T-helper 1 cell treated with Interleukin-12 subunit alpha and Interleukin-12 subunit beta and Interleukin-4 antibody, amounts not matched to agents 30 μg/mL and 1 μg/mL, for 36 hours (primary cell): ENCODE measurements around the gene TLE6.

Experiments
- H3K27ac Mint-ChIP-seq: one replicate; pipeline ENCODE4 v1.8.0; 2021; ENCODE audit warnings: mild to moderate bottlenecking, mixed read lengths
- H3K27me3 Mint-ChIP-seq: one replicate; pipeline ENCODE4 v1.8.0; 2021; ENCODE audit warnings: low read depth, mixed read lengths
- H3K36me3 Mint-ChIP-seq: one replicate; pipeline ENCODE4 v1.8.0; 2021; ENCODE audit warnings: low read depth, mixed read lengths
- H3K4me1 Mint-ChIP-seq: one replicate; pipeline ENCODE4 v1.8.0; 2021; ENCODE audit warnings: low read depth, mixed read lengths
- H3K4me3 Mint-ChIP-seq: one replicate; pipeline ENCODE4 v1.8.0; 2021; ENCODE audit warnings: mild to moderate bottlenecking, moderate library complexity, mixed read lengths
- H3K9me3 Mint-ChIP-seq: one replicate; pipeline ENCODE4 v1.8.0; 2021; ENCODE audit warnings: mixed read lengths

Gene TLE6

GRCh38 chr19:3024870-3025548 is 47.6 kb downstream of the TLE6 start:
- Mint-ChIP-seq H3K9me3 (no peaks in the 10 kb centered on the region), H3K36me3 (no peaks in the 10 kb centered on the region), H3K4me1 (peaks cover 15% of the 10 kb centered on the region), H3K27me3 (peaks cover 21% of the 10 kb centered on the region), H3K27ac (no peak overlapping the region), H3K4me3 (no peak overlapping the region)

GRCh38 chr19:3025549-3025886 is 48.2 kb downstream of the TLE6 start:
- Mint-ChIP-seq H3K9me3 (no peaks in the 10 kb centered on the region), H3K4me3 (no peak overlapping the region), H3K36me3 (no peaks in the 10 kb centered on the region), H3K4me1 (peaks cover 15% of the 10 kb centered on the region), H3K27me3 (peaks cover 26% of the 10 kb centered on the region), H3K27ac (no peak overlapping the region)

GRCh38 chr19:3026768-3027167 is 49.4 kb downstream of the TLE6 start:
- H3K27me3 Mint-ChIP-seq, result peaks cover 38% of the 10 kb centered on the region
- no peak overlapping the region for H3K4me3 Mint-ChIP-seq
- no peak overlapping the region for H3K27ac Mint-ChIP-seq
- peaks cover 15% of the 10 kb centered on the region for H3K4me1 Mint-ChIP-seq
- H3K36me3 Mint-ChIP-seq, result no peaks in the 10 kb centered on the region
- no peaks in the 10 kb centered on the region for H3K9me3 Mint-ChIP-seq

GRCh38 chr19:3027292-3027691 is 49.9 kb downstream of the TLE6 start:
- Mint-ChIP-seq H3K4me3 (no peak overlapping the region), H3K36me3 (no peaks in the 10 kb centered on the region), H3K9me3 (no peaks in the 10 kb centered on the region), H3K27me3 (peaks cover 40% of the 10 kb centered on the region), H3K4me1 (peaks cover 15% of the 10 kb centered on the region), H3K27ac (no peak overlapping the region)

- H3K27ac Mint-ChIP-seq, result no peak overlapping the region
These were observed 50.6 kb downstream of the TLE6 start for GRCh38 chr19:3027981-3028304.

GRCh38 chr19:3028305-3029064 is 51.1 kb downstream of the TLE6 start:
- Mint-ChIP-seq H3K9me3 (no peaks in the 10 kb centered on the region), H3K4me3 (peak overlapping the region; percentile 60), H3K4me1 (peaks cover 7% of the 10 kb centered on the region), H3K27me3 (peaks cover 49% of the 10 kb centered on the region), H3K36me3 (no peaks in the 10 kb centered on the region), H3K27ac (no peak overlapping the region)

More at GRCh38 chr19:3027981-3028304, 50.6 kb downstream of the TLE6 start:
- Mint-ChIP-seq H3K27me3 (peaks cover 47% of the 10 kb centered on the region), H3K4me1 (peaks cover 11% of the 10 kb centered on the region), H3K9me3 (no peaks in the 10 kb centered on the region), H3K36me3 (no peaks in the 10 kb centered on the region), H3K4me3 (no peak overlapping the region)

GRCh38 chr19:3029065-3029923 is 51.9 kb downstream of the TLE6 start, which contains the start of gene TLE2:
Gene TLE2 (minus strand): TSS chr19:3029280. CDS start chr19:3028904, 376 bp downstream.
- Mint-ChIP-seq H3K36me3 (no peaks in the 10 kb centered on the region), H3K4me3 (peak within 1 kb of the TSS; percentile 60), H3K27me3 (peaks cover 55% of the 10 kb centered on the region), H3K9me3 (no peaks in the 10 kb centered on the region), H3K4me1 (peaks cover 7% of the 10 kb centered on the region), H3K27ac (no peak within 1 kb of the TSS)

- Mint-ChIP-seq H3K27ac (no peak overlapping the region), H3K9me3 (no peaks in the 10 kb centered on the region), H3K4me1 (peaks cover 20% of the 10 kb centered on the region), H3K27me3 (peaks cover 59% of the 10 kb centered on the region), H3K36me3 (no peaks in the 10 kb centered on the region), H3K4me3 (no peak overlapping the region)
These were observed 54.2 kb downstream of the TLE6 start for GRCh38 chr19:3031607-3031867.

- H3K27ac Mint-ChIP-seq, result peak overlapping the region; percentile 21
These were observed 56.4 kb downstream of the TLE6 start for GRCh38 chr19:3033595-3034405.

GRCh38 chr19:3034406-3034655 is 57.0 kb downstream of the TLE6 start:
- H3K4me1 Mint-ChIP-seq, result peaks cover 19% of the 10 kb centered on the region
- H3K9me3 Mint-ChIP-seq, result no peaks in the 10 kb centered on the region
- peaks cover 45% of the 10 kb centered on the region for H3K27me3 Mint-ChIP-seq
- no peaks in the 10 kb centered on the region for H3K36me3 Mint-ChIP-seq
- peak overlapping the region; percentile 21 for H3K27ac Mint-ChIP-seq
- H3K4me3 Mint-ChIP-seq, result peak overlapping the region; percentile 47

More at GRCh38 chr19:3033595-3034405, 56.4 kb downstream of the TLE6 start:
- Mint-ChIP-seq H3K36me3 (no peaks in the 10 kb centered on the region), H3K9me3 (no peaks in the 10 kb centered on the region), H3K27me3 (peaks cover 45% of the 10 kb centered on the region), H3K4me1 (peaks cover 19% of the 10 kb centered on the region), H3K4me3 (peak overlapping the region; percentile 47)

- Mint-ChIP-seq H3K36me3 (no peaks in the 10 kb centered on the region), H3K27me3 (peaks cover 39% of the 10 kb centered on the region), H3K27ac (peak overlapping the region; percentile 95), H3K4me3 (peak overlapping the region; percentile 87), H3K9me3 (no peaks in the 10 kb centered on the region), H3K4me1 (peaks cover 19% of the 10 kb centered on the region)
These were observed 57.5 kb downstream of the TLE6 start for GRCh38 chr19:3034656-3035541.

- Mint-ChIP-seq H3K4me3 (peak overlapping the region; percentile 87), H3K36me3 (no peaks in the 10 kb centered on the region), H3K9me3 (no peaks in the 10 kb centered on the region), H3K27ac (peak overlapping the region; percentile 95), H3K27me3 (peaks cover 32% of the 10 kb centered on the region), H3K4me1 (peaks cover 19% of the 10 kb centered on the region)
These were observed 58.3 kb downstream of the TLE6 start for GRCh38 chr19:3035542-3036118.

- H3K36me3 Mint-ChIP-seq, result no peaks in the 10 kb centered on the region
- no peaks in the 10 kb centered on the region for H3K9me3 Mint-ChIP-seq
- peaks cover 26% of the 10 kb centered on the region for H3K27me3 Mint-ChIP-seq
- H3K4me1 Mint-ChIP-seq, result peaks cover 19% of the 10 kb centered on the region
- peak overlapping the region; percentile 95 for H3K27ac Mint-ChIP-seq
- peak overlapping the region; percentile 87 for H3K4me3 Mint-ChIP-seq
These were observed 59.0 kb downstream of the TLE6 start for GRCh38 chr19:3036119-3036976.
